Chondrocyte (in vitro differentiated cells): ENCODE data around the gene PRKCA. TPM values are rescaled to one million over a fixed set of nuclear protein-coding genes. Genes with fewer than 3 reads are reported as not detected.

ENCODE experiments used
- DNase-seq: peaks from one replicate; pipeline ENCODE4 v3.0.0; 2021; ENCODE audit warnings: mixed read lengths, low spot score
- H3K27ac Mint-ChIP-seq: one replicate; pipeline ENCODE4 v1.8.0; 2021; ENCODE audit warnings: mild to moderate bottlenecking, moderate library complexity, mixed read lengths; ENCODE audit not compliant: unreplicated experiment
- H3K27me3 Mint-ChIP-seq: 2 replicates; pipeline ENCODE4 v1.8.0; 2021; ENCODE audit warnings: low read depth, mixed read lengths
- H3K36me3 Mint-ChIP-seq: 2 replicates; pipeline ENCODE4 v1.8.0; 2021; ENCODE audit warnings: low read depth, mixed read lengths
- H3K4me1 Mint-ChIP-seq: 2 replicates; pipeline ENCODE4 v1.8.0; 2021; ENCODE audit warnings: low read depth, mild to moderate bottlenecking, mixed read lengths
- H3K4me3 Mint-ChIP-seq: one replicate; pipeline ENCODE4 v1.8.0; 2021; ENCODE audit warnings: mild to moderate bottlenecking, moderate library complexity, mixed read lengths; ENCODE audit not compliant: unreplicated experiment
- H3K9me3 Mint-ChIP-seq: 2 replicates; pipeline ENCODE4 v1.8.0; 2021; ENCODE audit warnings: low read depth, mixed read lengths
- CTCF ChIP-seq: fragments of 200-600 bp; sonication (generic); IDR thresholded peaks from 2 replicates; pipeline ENCODE4 v1.5.0; 2021; ENCODE audit warnings: antibody characterized with exemption, mild to moderate bottlenecking, moderate library complexity
- total RNA-seq: library from RNA; stranded (reverse); gene quantifications from 3 replicates; pipeline ENCODE4 v1.2.1, GENCODE V29; 2021

The PRKCA gene
- total RNA-seq, 1 donor from 2014 or later, result 51.5 TPM

- DNase-seq, result no peak
- no peak overlapping the region for H3K4me3 Mint-ChIP-seq
- no peaks in the 10 kb centered on the region for H3K27me3 Mint-ChIP-seq
- no peak for TF ChIP-seq CTCF
- H3K27ac Mint-ChIP-seq, result peak overlapping the region; percentile 99
- no peaks in the 10 kb centered on the region for H3K9me3 Mint-ChIP-seq
- H3K36me3 Mint-ChIP-seq, result no peaks in the 10 kb centered on the region
- peaks cover 70% of the 10 kb centered on the region for H3K4me1 Mint-ChIP-seq
These were observed 278.6 kb downstream of the PRKCA start for GRCh38 chr17:66580956-66581391.

GRCh38 chr17:66582373-66583111, 280.1 kb downstream of the PRKCA start:
- H3K36me3 Mint-ChIP-seq, result no peaks in the 10 kb centered on the region
- no peaks in the 10 kb centered on the region for H3K27me3 Mint-ChIP-seq
- H3K9me3 Mint-ChIP-seq, result no peaks in the 10 kb centered on the region
- H3K4me3 Mint-ChIP-seq, result no peak overlapping the region
- H3K27ac Mint-ChIP-seq, result peak overlapping the region; percentile 74
- peak; percentile 16 for TF ChIP-seq CTCF
- peaks cover 60% of the 10 kb centered on the region for H3K4me1 Mint-ChIP-seq
- DNase-seq, result no peak

GRCh38 chr17:66583112-66583748, 280.8 kb downstream of the PRKCA start:
- H3K27me3 Mint-ChIP-seq, result no peaks in the 10 kb centered on the region
- no peaks in the 10 kb centered on the region for H3K36me3 Mint-ChIP-seq

GRCh38 chr17:66584927-66585326, 282.5 kb downstream of the PRKCA start:
- Mint-ChIP-seq H3K4me3 (no peak overlapping the region), H3K4me1 (peaks cover 42% of the 10 kb centered on the region), H3K27me3 (no peaks in the 10 kb centered on the region), H3K27ac (no peak overlapping the region), H3K9me3 (no peaks in the 10 kb centered on the region), H3K36me3 (no peaks in the 10 kb centered on the region)
- no peak for DNase-seq
- no peak for TF ChIP-seq CTCF

More at GRCh38 chr17:66583112-66583748, 280.8 kb downstream of the PRKCA start:
- no peak for DNase-seq
- Mint-ChIP-seq H3K27ac (peak overlapping the region; percentile 64), H3K4me3 (peak overlapping the region; percentile 13), H3K9me3 (no peaks in the 10 kb centered on the region), H3K4me1 (peaks cover 57% of the 10 kb centered on the region)
- no peak for TF ChIP-seq CTCF

- DNase-seq, result no peak
- no peak for TF ChIP-seq CTCF
- Mint-ChIP-seq H3K4me1 (peaks cover 36% of the 10 kb centered on the region), H3K9me3 (no peaks in the 10 kb centered on the region), H3K36me3 (no peaks in the 10 kb centered on the region), H3K4me3 (no peak overlapping the region), H3K27me3 (no peaks in the 10 kb centered on the region), H3K27ac (no peak overlapping the region)
These were observed 283.1 kb downstream of the PRKCA start for GRCh38 chr17:66585472-66585871.
